ENCODE measurements around the gene SIRT3. TPM values are rescaled to one million over a fixed set of nuclear protein-coding genes. Genes with fewer than 3 reads are reported as not detected.
A peak's percentile ranks its signal among the peaks of the same experiment; 100 is the strongest.
"Not testable (repeated sequence)": the region's sequence is repeated elsewhere in the genome, so short reads cannot be mapped to it uniquely, and the experiment has no call there.

The SIRT3 gene
- total RNA-seq, 2 experiments from 2014 or later = 11.3 to 12.7 TPM

GRCh38 chr11:250740-251299 is 14.7 kb upstream of the SIRT3 start:
- Mint-ChIP-seq H3K4me1 (peaks cover 17% of the 10 kb centered on the region), H3K27me3 (no peaks in the 10 kb centered on the region), H3K9me3 (no peaks in the 10 kb centered on the region), H3K27ac (peak overlapping the region; percentile 81), H3K4me3 (no peak overlapping the region), H3K36me3 (ENCODE audit: low read depth) (peaks cover 62% of the 10 kb centered on the region)
- ChIA-PET POLR2A (interaction anchor here (0.9 kb wide), 1 partner anchor 66 kb away, joined by 3 read pairs; no protein-coding TSS in a partner anchor), CTCF (interaction anchor here (0.6 to 3.3 kb wide), 35 partner anchors 9 to 515 kb away, joined by 3 to 16 read pairs (median 4); partner anchors contain the start of genes EPS8L2, NLRP6 and PTDSS2)
- DNase-seq = peak; percentile 89

- H3K27me3 Mint-ChIP-seq = no peaks in the 10 kb centered on the region
- ChIA-PET CTCF (interaction anchor here (0.6 to 3.3 kb wide), 32 partner anchors 9 to 515 kb away, joined by 3 to 16 read pairs (median 4); partner anchors contain the start of genes EPS8L2, NLRP6 and PTDSS2), POLR2A (interaction anchor here (0.9 kb wide), 1 partner anchor 67 kb away, joined by 3 read pairs; no protein-coding TSS in a partner anchor)
- H3K27ac Mint-ChIP-seq = no peak overlapping the region
- H3K4me1 Mint-ChIP-seq = peaks cover 19% of the 10 kb centered on the region
- peaks cover 68% of the 10 kb centered on the region for H3K36me3 Mint-ChIP-seq (ENCODE audit: low read depth)
- no peaks in the 10 kb centered on the region for H3K9me3 Mint-ChIP-seq
- H3K4me3 Mint-ChIP-seq = no peak overlapping the region
- no peak for DNase-seq
Measured at GRCh38 chr11:250274-250673, 14.1 kb upstream of the SIRT3 start.

- no peak overlapping the region for H3K4me3 Mint-ChIP-seq
- no peaks in the 10 kb centered on the region for H3K27me3 Mint-ChIP-seq
- peaks cover 75% of the 10 kb centered on the region for H3K36me3 Mint-ChIP-seq (ENCODE audit: low read depth)
- H3K27ac Mint-ChIP-seq = no peak overlapping the region
- H3K4me1 Mint-ChIP-seq = peaks cover 25% of the 10 kb centered on the region
- ChIA-PET POLR2A (no interaction called here), CTCF (interaction anchor here (0.8 to 3.3 kb wide), 5 partner anchors 10 to 36 kb away, joined by 3 to 16 read pairs (median 9); no protein-coding TSS in a partner anchor)
- DNase-seq = no peak
- H3K9me3 Mint-ChIP-seq = no peaks in the 10 kb centered on the region
Measured at GRCh38 chr11:249062-249461, 12.9 kb upstream of the SIRT3 start.

GRCh38 chr11:244376-244775 is 8.2 kb upstream of the SIRT3 start:
- DNase-seq = no peak
- Mint-ChIP-seq H3K4me1 (peaks cover 38% of the 10 kb centered on the region), H3K4me3 (no peak overlapping the region), H3K27ac (peak overlapping the region; percentile 15), H3K27me3 (no peaks in the 10 kb centered on the region), H3K9me3 (no peaks in the 10 kb centered on the region), H3K36me3 (ENCODE audit: low read depth) (peaks cover 72% of the 10 kb centered on the region)
- ChIA-PET CTCF (interaction anchor here (0.7 kb wide), 1 partner anchor 45 kb away, joined by 3 read pairs; the partner anchor contains the start of gene PGGHG), POLR2A (no interaction called here)

GRCh38 chr11:241634-242033 is 5.5 kb upstream of the SIRT3 start:
- H3K27ac Mint-ChIP-seq = no peak overlapping the region
- no peak overlapping the region for H3K4me3 Mint-ChIP-seq
- no peaks in the 10 kb centered on the region for H3K27me3 Mint-ChIP-seq
- H3K36me3 Mint-ChIP-seq (ENCODE audit: low read depth) = peaks cover 53% of the 10 kb centered on the region
- ChIA-PET CTCF (interaction anchor here (1.4 to 3.0 kb wide), 2 partner anchors 9 to 27 kb away, joined by 4 to 13 read pairs; no protein-coding TSS in a partner anchor), POLR2A (no interaction called here)
- DNase-seq = no peak
- H3K4me1 Mint-ChIP-seq = peaks cover 54% of the 10 kb centered on the region
- no peaks in the 10 kb centered on the region for H3K9me3 Mint-ChIP-seq

GRCh38 chr11:240315-240714 is 4.2 kb upstream of the SIRT3 start:
- Mint-ChIP-seq H3K4me3 (no peak overlapping the region), H3K27me3 (no peaks in the 10 kb centered on the region), H3K36me3 (ENCODE audit: low read depth) (peaks cover 41% of the 10 kb centered on the region), H3K27ac (no peak overlapping the region), H3K9me3 (no peaks in the 10 kb centered on the region), H3K4me1 (peaks cover 57% of the 10 kb centered on the region)
- DNase-seq = no peak
- ChIA-PET POLR2A (no interaction called here), CTCF (interaction anchor here (3.0 kb wide), 1 partner anchor 11 kb away, joined by 13 read pairs; no protein-coding TSS in a partner anchor)

- CTCF ChIA-PET = interaction anchor here (0.6 to 2.2 kb wide), 5 partner anchors 13 to 338 kb away, joined by 3 to 14 read pairs (median 4); partner anchors contain the start of genes BET1L, PHRF1 and RIC8A
Measured at GRCh38 chr11:238346-238745, 2.2 kb upstream of the SIRT3 start.

GRCh38 chr11:236774-237767 is 929 bp upstream of the SIRT3 start, which contains the start of gene PSMD13:
TSS of gene PSMD13 (plus strand) at chr11:236976. CDS start at chr11:237050, 74 bp downstream.
- Mint-ChIP-seq H3K36me3 (ENCODE audit: low read depth) (peaks cover 22% of the 10 kb centered on the region), H3K27ac (peak within 1 kb of the TSS; percentile 99), H3K4me3 (peak within 1 kb of the TSS; percentile 97), H3K27me3 (no peaks in the 10 kb centered on the region), H3K4me1 (peaks cover 47% of the 10 kb centered on the region), H3K9me3 (no peaks in the 10 kb centered on the region)
- peak; percentile 90 for DNase-seq
- ChIA-PET CTCF (interaction anchor here (0.5 to 2.2 kb wide), 7 partner anchors 11 to 482 kb away, joined by 3 to 14 read pairs (median 4); partner anchors contain the start of genes BET1L, PHRF1 and RIC8A), POLR2A (no interaction called here)

More at GRCh38 chr11:238346-238745, 2.2 kb upstream of the SIRT3 start:
- H3K4me3 Mint-ChIP-seq = peak overlapping the region; percentile 97
- peaks cover 50% of the 10 kb centered on the region for H3K4me1 Mint-ChIP-seq
- H3K27me3 Mint-ChIP-seq, POLR2A ChIA-PET, DNase-seq, H3K9me3 Mint-ChIP-seq, H3K27ac Mint-ChIP-seq: not testable (repeated sequence)
- H3K36me3 Mint-ChIP-seq (ENCODE audit: low read depth) = peaks cover 31% of the 10 kb centered on the region

GRCh38 chr11:235609-235996 is 539 bp downstream of the SIRT3 start:
- Mint-ChIP-seq H3K27ac (peak overlapping the region; percentile 79), H3K27me3 (no peaks in the 10 kb centered on the region), H3K4me3 (peak overlapping the region; percentile 97), H3K36me3 (ENCODE audit: low read depth) (peaks cover 12% of the 10 kb centered on the region), H3K4me1 (peaks cover 37% of the 10 kb centered on the region), H3K9me3 (no peaks in the 10 kb centered on the region)
- peak; percentile 55 for DNase-seq
- ChIA-PET CTCF (interaction anchor here (2.5 kb wide), 1 partner anchor 15 kb away, joined by 10 read pairs; no protein-coding TSS in a partner anchor), POLR2A (no interaction called here)

- Mint-ChIP-seq H3K4me3 (peak overlapping the region; percentile 97), H3K27me3 (no peaks in the 10 kb centered on the region), H3K9me3 (no peaks in the 10 kb centered on the region), H3K27ac (no peak overlapping the region), H3K4me1 (peaks cover 34% of the 10 kb centered on the region), H3K36me3 (ENCODE audit: low read depth) (peaks cover 9% of the 10 kb centered on the region)
- DNase-seq = no peak
- ChIA-PET CTCF (interaction anchor here (1.1 to 2.5 kb wide), 4 partner anchors 16 to 213 kb away, joined by 3 to 10 read pairs (median 3); no protein-coding TSS in a partner anchor), POLR2A (no interaction called here)
Measured at GRCh38 chr11:235180-235579, 962 bp downstream of the SIRT3 start.

GRCh38 chr11:232783-233565 is 3.2 kb downstream of the SIRT3 start:
- DNase-seq = no peak
- Mint-ChIP-seq H3K4me3 (no peak overlapping the region), H3K4me1 (peaks cover 16% of the 10 kb centered on the region), H3K27ac (no peak overlapping the region), H3K27me3 (no peaks in the 10 kb centered on the region), H3K36me3 (ENCODE audit: low read depth) (no peaks in the 10 kb centered on the region), H3K9me3 (no peaks in the 10 kb centered on the region)
- CTCF ChIA-PET = interaction anchor here (2.5 kb wide), 1 partner anchor 18 kb away, joined by 10 read pairs; no protein-coding TSS in a partner anchor
- POLR2A ChIA-PET = no interaction called here

GRCh38 chr11:230431-230830 is 5.7 kb downstream of the SIRT3 start:
- Mint-ChIP-seq H3K9me3 (no peaks in the 10 kb centered on the region), H3K4me1 (peaks cover 11% of the 10 kb centered on the region), H3K36me3 (ENCODE audit: low read depth) (no peaks in the 10 kb centered on the region), H3K4me3 (no peak overlapping the region), H3K27ac (no peak overlapping the region), H3K27me3 (no peaks in the 10 kb centered on the region)
- ChIA-PET POLR2A (no interaction called here), CTCF (interaction anchor here (0.5 to 2.4 kb wide), 7 partner anchors 11 to 289 kb away, joined by 3 to 7 read pairs (median 3); partner anchors contain the start of genes BET1L and RIC8A)
- DNase-seq = no peak

Data from activated CD4-positive, alpha-beta T cell treated with anti-CD3 and anti-CD28 coated beads, Interleukin-2, amount 10 ng/mL, durations not matched to agents 7 days and 5 days (primary cell).